NCI-H2029 (cell line): Measurements from ENCODE around the gene TSHR.
"Not testable (repeated sequence)": the region's sequence is repeated elsewhere in the genome, so short reads cannot be mapped to it uniquely, and the experiment has no call there.

Experiments
- DNase-seq: peaks from one replicate; lab custom pipeline; 2025; lab: John Stamatoyannopoulos, UW

Gene TSHR

GRCh38 chr14:80996049-80996901, 40.9 kb downstream of the TSHR start:
- DNase-seq: no peak

- no peak for DNase-seq
Observed at GRCh38 chr14:81001447-81001846, 46.0 kb downstream of the TSHR start.

- no peak for DNase-seq
Observed at GRCh38 chr14:81004575-81004974, 49.2 kb downstream of the TSHR start.

- no peak for DNase-seq
Observed at GRCh38 chr14:81005540-81006228, 50.3 kb downstream of the TSHR start.

- no peak for DNase-seq
Observed at GRCh38 chr14:81006266-81006665, 50.8 kb downstream of the TSHR start.

GRCh38 chr14:81007131-81007530, 51.7 kb downstream of the TSHR start:
- no peak for DNase-seq

GRCh38 chr14:81009346-81009745, 53.9 kb downstream of the TSHR start:
- no peak for DNase-seq

GRCh38 chr14:81018251-81018650, 62.8 kb downstream of the TSHR start:
- DNase-seq: no peak

GRCh38 chr14:81018684-81019083, 63.3 kb downstream of the TSHR start:
- no peak for DNase-seq

GRCh38 chr14:81019113-81019512, 63.7 kb downstream of the TSHR start:
- not testable (repeated sequence) for DNase-seq

- no peak for DNase-seq
Observed at GRCh38 chr14:81023095-81023710, 67.8 kb downstream of the TSHR start.

- no peak for DNase-seq
Observed at GRCh38 chr14:81028461-81028860, 73.0 kb downstream of the TSHR start.

GRCh38 chr14:81031488-81031887, 76.1 kb downstream of the TSHR start:
- DNase-seq: no peak

GRCh38 chr14:81033698-81034240, 78.3 kb downstream of the TSHR start:
- DNase-seq: no peak

GRCh38 chr14:81042438-81042837, 87.0 kb downstream of the TSHR start:
- DNase-seq: no peak

GRCh38 chr14:81051547-81051946, 96.1 kb downstream of the TSHR start:
- no peak for DNase-seq

- DNase-seq: not testable (repeated sequence)
Observed at GRCh38 chr14:81054057-81054456, 98.6 kb downstream of the TSHR start.

GRCh38 chr14:81055971-81056370, 100.5 kb downstream of the TSHR start:
- DNase-seq: no peak

- no peak for DNase-seq
Observed at GRCh38 chr14:81062380-81062779, 107.0 kb downstream of the TSHR start.

- no peak for DNase-seq
Observed at GRCh38 chr14:81062816-81063215, 107.4 kb downstream of the TSHR start.

GRCh38 chr14:81066672-81067071, 111.3 kb downstream of the TSHR start:
- no peak for DNase-seq

GRCh38 chr14:81067156-81067555, 111.7 kb downstream of the TSHR start:
- DNase-seq: no peak
